HL-60 (cell line): ENCODE measurements around the gene CYP27B1.

Experiments used
- GABPA ChIP-seq: IDR thresholded peaks from 2 replicates; pipeline ENCODE4 v1.6.1; 2012; ENCODE audit warnings: low read depth
- POLR2AphosphoS5 ChIP-seq: IDR thresholded peaks from 2 replicates; pipeline ENCODE4 v1.6.1; 2012; ENCODE audit warnings: low read depth
- TF ChIP-seq, protein P1 (sequence below): IDR thresholded peaks from one replicate; pipeline ENCODE4 v1.5.1; 2011; ENCODE audit warnings: low read length, control low read depth, inconsistent platforms; ENCODE audit not compliant: insufficient read depth
- TF ChIP-seq, protein P2 (sequence below): IDR thresholded peaks from 2 replicates; pipeline ENCODE4 v1.6.1; 2012; ENCODE audit warnings: low read depth; ENCODE audit not compliant: insufficient replicate concordance

DNA sequence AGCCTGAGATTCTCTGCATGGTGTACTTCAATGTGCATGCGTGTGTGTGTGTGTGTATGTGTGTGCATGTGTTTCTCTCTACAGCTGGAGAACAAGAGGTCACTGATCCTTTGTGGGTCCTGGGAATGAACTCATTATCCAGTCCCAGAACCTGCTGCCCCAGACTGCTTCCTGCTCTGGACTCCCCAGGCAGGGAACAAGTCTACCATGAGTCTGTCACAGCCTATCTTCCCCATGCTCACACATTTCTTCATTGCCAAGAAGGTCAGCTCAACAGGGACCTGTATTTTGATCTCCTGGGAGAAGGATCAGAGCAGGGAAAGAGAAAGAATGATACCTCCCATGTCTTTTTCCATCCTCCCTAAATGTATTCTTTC is 25.5 kb downstream of the CYP27B1 start:
- TF ChIP-seq, protein P1, sequence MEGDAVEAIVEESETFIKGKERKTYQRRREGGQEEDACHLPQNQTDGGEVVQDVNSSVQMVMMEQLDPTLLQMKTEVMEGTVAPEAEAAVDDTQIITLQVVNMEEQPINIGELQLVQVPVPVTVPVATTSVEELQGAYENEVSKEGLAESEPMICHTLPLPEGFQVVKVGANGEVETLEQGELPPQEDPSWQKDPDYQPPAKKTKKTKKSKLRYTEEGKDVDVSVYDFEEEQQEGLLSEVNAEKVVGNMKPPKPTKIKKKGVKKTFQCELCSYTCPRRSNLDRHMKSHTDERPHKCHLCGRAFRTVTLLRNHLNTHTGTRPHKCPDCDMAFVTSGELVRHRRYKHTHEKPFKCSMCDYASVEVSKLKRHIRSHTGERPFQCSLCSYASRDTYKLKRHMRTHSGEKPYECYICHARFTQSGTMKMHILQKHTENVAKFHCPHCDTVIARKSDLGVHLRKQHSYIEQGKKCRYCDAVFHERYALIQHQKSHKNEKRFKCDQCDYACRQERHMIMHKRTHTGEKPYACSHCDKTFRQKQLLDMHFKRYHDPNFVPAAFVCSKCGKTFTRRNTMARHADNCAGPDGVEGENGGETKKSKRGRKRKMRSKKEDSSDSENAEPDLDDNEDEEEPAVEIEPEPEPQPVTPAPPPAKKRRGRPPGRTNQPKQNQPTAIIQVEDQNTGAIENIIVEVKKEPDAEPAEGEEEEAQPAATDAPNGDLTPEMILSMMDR, result no peak
- TF ChIP-seq, protein P2, sequence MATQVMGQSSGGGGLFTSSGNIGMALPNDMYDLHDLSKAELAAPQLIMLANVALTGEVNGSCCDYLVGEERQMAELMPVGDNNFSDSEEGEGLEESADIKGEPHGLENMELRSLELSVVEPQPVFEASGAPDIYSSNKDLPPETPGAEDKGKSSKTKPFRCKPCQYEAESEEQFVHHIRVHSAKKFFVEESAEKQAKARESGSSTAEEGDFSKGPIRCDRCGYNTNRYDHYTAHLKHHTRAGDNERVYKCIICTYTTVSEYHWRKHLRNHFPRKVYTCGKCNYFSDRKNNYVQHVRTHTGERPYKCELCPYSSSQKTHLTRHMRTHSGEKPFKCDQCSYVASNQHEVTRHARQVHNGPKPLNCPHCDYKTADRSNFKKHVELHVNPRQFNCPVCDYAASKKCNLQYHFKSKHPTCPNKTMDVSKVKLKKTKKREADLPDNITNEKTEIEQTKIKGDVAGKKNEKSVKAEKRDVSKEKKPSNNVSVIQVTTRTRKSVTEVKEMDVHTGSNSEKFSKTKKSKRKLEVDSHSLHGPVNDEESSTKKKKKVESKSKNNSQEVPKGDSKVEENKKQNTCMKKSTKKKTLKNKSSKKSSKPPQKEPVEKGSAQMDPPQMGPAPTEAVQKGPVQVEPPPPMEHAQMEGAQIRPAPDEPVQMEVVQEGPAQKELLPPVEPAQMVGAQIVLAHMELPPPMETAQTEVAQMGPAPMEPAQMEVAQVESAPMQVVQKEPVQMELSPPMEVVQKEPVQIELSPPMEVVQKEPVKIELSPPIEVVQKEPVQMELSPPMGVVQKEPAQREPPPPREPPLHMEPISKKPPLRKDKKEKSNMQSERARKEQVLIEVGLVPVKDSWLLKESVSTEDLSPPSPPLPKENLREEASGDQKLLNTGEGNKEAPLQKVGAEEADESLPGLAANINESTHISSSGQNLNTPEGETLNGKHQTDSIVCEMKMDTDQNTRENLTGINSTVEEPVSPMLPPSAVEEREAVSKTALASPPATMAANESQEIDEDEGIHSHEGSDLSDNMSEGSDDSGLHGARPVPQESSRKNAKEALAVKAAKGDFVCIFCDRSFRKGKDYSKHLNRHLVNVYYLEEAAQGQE, result no peak
- no peak for TF ChIP-seq POLR2AphosphoS5
- no peak for TF ChIP-seq GABPA
